ENCODE measurements around the gene ENOX1.
"Not testable (repeated sequence)": the region's sequence is repeated elsewhere in the genome, so short reads cannot be mapped to it uniquely, and the experiment has no call there.

The ENOX1 gene

GRCh38 chr13:43432958-43433357 is 353.8 kb downstream of the ENOX1 start:
- no peak for DNase-seq (ENCODE audit: low read depth in 3 of 3)

- no peak for DNase-seq (ENCODE audit: low read depth in 3 of 3)
Observed at GRCh38 chr13:43431841-43432240, 354.9 kb downstream of the ENOX1 start.

DNA sequence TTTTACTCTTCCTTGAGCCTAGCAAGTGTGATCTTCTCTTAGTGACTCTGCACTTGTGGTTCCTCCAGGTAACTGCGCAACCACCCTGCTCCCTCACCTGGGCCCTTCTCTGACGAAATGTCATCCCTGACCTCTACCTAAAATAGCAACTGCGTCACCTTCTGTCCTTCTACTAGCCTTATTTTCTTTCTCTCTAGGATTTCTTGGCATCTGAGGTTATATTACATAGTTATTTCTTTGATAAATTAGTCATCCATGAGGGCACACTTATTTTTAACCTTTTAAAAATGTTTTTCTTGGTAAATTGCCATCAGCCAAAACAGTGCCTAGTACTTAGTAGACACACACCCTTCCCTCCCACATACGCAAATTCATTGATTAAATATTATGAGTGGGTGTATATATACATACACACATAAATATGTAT is 355.5 kb downstream of the ENOX1 start:
- DNase-seq (ENCODE audit: low read depth in 3 of 3): no peak

DNA sequence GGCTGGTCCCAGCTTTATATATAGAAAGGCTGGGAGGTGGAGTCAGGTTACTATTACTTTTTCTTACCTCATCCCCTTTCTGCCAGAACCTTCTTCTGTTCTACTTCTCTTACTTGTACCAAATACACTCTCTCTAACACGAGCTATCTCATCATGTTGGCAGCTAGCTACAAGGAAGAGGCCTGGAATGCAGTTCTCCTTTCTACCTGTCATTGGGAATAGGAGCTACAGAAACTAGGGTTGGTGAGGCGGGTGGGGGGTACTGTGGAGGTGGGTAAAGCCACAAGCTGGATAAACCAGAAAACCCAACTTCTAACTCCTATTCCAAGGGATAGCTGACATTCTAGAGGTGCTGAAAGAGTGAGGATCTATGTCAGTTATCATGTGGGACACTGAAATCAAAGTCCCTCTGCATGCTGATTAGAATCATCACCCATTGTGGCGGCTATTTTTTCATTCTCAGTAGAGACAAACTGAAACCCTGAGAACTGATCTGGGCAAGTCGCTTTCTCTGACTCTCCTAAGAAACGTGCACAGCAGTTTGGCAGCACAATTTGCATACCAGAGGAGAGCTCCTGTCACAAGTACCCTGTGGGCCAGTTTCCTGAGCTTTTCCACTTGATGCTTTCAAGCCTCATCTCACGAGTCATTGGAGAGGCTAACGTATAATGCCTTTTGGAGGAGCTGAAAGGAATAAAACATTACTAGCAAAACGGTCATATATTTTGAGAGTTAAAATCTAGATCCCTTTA is 358.1 kb downstream of the ENOX1 start:
- DNase-seq (ENCODE audit: low read depth in 3 of 3): no peak

DNA sequence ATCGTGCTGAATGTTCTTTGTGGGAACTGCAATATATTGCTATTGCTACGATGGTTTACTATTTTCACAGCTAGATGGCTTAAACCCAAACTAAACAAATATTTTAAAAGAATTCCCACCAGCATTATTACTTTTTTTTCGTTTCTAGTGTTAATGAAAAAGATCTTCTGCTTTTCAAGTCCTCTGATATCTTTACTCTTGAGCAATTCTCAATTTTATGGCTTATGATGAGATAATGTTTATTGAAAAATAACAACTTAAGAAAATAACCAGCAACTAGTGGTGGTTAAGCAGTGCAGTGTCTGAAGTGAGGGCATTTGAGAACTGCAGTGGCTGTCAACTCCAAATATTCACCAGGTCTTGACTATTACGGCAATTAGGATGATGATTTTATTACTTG is 360.4 kb downstream of the ENOX1 start:
- DNase-seq (ENCODE audit: low read depth in 3 of 3): no peak

- no peak for DNase-seq (ENCODE audit: low read depth in 3 of 3)
Observed at GRCh38 chr13:43425234-43425633, 361.5 kb downstream of the ENOX1 start.

DNA sequence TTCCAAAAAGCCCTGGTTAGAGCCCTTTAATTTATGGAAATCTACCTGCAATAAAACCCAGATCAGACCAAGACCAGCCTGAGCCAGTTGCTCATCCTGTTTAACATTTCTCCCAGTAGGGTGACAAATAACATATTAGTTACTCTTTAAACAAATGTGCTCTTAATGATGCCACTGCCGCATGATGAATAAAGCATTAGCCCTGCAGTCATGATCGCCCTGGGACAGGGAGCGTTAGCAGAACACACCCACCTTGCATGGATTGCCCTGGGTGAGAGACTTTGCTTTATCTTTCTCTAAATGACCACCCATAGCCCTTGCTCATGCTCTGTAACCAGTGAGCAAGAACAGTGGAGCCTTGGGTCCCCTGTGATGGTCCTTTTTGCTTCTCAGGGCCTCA is 362.4 kb downstream of the ENOX1 start:
- DNase-seq (ENCODE audit: low read depth in 3 of 3): no peak

- no peak for DNase-seq (ENCODE audit: low read depth in 3 of 3)
Observed at GRCh38 chr13:43422116-43422515, 364.7 kb downstream of the ENOX1 start.

DNA sequence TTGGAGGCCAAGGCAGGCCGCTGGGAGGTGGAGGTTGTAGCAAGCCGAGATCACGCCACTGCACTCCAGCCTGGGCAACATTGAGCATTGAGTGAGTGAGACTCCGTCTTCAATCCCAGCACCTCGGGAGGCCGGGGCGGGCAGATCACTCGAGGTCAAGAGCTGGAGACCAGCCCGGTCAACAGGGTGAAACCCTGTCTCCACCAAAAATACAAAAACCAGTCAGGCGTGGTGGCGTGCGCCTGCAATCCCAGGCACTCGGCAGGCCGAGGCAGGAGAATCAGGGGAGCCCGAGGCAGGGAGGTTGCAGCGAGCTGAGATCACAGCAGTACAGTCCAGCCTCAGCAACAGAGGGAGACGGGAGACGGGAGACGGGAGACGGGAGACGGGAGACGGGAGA is 369.9 kb downstream of the ENOX1 start:
- DNase-seq (ENCODE audit: low read depth in 3 of 3): not testable (repeated sequence)

DNA sequence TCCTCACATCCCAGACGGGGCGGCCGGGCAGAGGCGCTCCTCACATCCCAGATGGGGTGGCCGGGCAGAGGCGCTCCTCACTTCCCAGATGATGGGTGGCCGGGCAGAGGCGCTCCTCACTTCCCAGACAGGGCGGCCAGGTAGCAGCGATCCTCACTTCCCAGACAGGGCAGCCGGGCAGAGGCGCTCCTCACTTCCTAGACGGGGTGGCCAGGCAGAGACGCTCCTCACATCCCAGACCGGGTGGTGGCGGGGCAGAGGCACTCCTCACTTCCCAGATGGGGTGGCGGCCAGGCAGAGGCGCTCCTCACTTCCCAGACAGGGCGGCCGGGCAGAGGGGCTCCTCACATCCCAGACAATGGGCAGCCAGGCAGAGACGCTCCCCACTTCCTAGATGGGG is 370.4 kb downstream of the ENOX1 start:
- not testable (repeated sequence) for DNase-seq (ENCODE audit: low read depth in 3 of 3)

DNA sequence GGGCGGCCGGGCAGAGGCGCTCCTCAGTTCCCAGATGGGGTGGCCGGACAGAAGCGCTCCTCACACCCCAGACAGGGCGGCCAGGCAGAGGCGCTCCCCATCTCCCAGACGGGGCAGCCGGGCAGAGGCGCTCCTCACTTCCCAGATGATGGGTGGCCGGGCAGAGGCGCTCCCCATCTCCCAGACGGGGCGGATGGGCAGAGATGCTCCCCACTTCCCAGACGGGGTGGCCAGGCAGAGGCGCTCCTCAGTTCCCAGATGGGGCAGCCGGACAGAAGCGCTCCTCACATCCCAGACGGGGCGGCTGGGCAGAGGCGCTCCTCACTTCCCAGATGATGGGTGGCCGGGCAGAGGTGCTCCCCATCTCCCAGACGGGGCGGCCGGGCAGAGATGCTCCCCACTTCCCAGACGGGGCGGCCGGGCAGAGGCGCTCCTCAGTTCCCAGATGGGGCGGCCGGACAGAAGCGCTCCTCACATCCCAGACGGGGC is 370.8 kb downstream of the ENOX1 start:
- not testable (repeated sequence) for DNase-seq (ENCODE audit: low read depth in 3 of 3)

DNA sequence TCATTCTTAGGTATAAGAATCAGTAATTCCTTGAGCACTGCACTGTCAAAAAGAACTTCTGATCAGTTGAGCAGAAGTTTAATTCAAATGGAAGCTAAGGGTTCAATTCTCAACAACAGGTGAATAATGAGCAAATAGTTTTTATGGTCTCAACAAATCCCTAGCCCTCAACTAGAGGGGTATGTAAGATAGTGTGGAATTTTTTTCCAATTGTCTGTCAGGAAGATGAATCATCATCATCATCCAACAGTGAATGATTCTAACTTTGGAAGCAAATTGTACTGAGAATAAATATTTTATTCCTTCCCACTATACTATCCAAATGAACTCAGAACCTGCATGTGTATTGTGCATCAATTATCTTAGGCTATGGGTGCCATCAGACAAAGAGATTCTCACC is 372.7 kb downstream of the ENOX1 start:
- no peak for DNase-seq (ENCODE audit: low read depth in 3 of 3)

DNA sequence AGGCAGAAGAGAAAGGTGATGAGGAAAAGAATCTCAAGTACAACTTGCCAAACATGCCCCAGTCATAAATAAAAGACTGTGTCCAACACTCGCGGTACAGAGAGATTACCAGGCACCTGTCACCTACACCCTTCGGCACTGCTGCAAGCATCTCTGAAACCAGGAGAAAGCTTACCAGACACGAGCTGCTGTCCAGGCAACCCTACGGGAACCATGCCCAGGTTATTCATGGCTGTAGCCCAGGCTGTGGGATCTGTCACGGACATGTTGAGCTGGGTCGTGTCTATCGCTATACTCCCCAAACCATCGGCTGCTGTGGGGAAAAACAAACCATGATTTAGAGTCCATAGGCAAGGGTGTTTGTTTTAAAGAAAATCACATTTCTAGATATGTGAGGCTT is 375.0 kb downstream of the ENOX1 start:
- no peak for DNase-seq (ENCODE audit: low read depth in 3 of 3)

DNA sequence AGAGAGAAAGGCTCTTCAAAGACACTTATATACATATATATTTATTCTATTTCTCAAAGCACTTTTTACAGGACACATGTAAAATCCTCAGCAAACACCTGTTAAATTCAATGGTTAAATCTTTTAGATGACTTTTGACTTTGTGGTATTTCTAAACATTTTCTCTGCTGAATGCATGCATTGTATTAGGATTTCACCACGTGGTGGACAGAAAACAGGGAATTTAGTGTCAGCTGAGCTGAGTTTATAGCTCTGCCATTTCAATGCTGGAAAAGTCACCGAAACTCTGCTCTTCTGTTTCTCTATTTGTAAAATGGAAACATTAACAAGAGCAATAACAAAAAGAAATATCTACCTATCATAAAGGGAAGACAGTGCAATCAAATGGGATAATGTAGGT is 375.6 kb downstream of the ENOX1 start:
- no peak for DNase-seq (ENCODE audit: low read depth in 3 of 3)

GRCh38 chr13:43408274-43408673 is 378.5 kb downstream of the ENOX1 start:
- DNase-seq (ENCODE audit: low read depth in 3 of 3): no peak

- no peak for DNase-seq (ENCODE audit: low read depth in 3 of 3)
Observed at GRCh38 chr13:43407023-43407581, 379.7 kb downstream of the ENOX1 start.

DNA sequence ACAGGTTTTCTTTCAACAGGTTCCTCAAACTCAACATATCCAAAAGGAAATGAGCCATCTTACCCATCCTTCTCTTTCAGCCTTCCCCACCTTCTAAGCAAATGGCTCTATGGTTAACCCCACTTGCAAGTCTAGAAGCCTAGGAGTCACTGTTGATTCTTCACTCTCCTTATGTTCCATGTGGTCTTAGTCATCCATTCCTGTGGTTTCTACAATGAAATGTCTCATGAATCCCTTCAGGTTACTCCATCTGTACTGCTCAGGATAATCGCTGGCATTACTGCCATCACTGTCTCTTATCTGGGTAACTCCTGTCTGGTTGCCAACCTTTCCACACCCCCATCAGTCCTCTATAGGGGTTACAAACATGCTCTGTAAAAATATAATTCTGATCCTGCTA is 381.3 kb downstream of the ENOX1 start:
- DNase-seq (ENCODE audit: low read depth in 3 of 3): no peak

GRCh38 chr13:43402380-43402779 is 384.4 kb downstream of the ENOX1 start:
- no peak for DNase-seq (ENCODE audit: low read depth in 3 of 3)

- no peak for DNase-seq (ENCODE audit: low read depth in 3 of 3)
Observed at GRCh38 chr13:43401361-43401760, 385.4 kb downstream of the ENOX1 start.

DNA sequence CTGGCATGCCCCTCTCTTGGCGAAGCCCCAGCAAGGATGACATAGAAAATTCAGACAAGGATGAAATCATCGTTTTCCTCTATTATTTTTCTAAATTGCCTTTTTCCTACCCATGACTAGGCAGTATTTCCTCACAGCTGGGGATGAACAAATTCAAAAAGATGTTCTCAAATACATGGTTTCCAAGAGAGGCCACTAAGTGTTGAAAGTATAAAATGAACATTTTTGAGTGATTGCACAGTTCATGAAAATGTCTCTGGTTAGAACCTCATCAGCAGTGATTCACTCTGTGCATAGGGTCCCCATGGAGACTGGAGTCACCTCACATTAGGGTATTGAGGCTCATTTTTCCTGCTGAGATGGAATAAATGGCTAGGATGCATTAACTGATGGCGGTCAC is 389.7 kb downstream of the ENOX1 start:
- no peak for DNase-seq (ENCODE audit: low read depth in 3 of 3)

DNA sequence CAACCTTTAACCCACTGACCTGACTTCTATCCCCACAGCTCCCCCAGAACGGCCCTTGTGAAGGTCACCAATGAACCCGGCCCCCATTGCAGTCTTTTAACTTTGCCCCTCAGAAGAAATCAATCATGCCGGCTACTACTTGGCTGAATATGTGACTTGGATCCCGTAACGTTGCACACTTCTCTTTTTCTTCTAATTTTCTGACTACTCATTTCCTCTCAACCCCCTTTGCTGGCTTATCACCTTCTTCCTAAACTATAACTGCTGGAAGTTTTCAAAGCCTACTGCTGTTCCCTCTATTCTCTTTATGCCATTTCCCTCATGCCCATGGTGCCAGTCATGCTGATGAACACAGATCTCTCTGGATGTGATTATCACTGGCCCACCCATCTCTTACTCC is 395.7 kb downstream of the ENOX1 start:
- DNase-seq (ENCODE audit: low read depth in 3 of 3): no peak

DNA sequence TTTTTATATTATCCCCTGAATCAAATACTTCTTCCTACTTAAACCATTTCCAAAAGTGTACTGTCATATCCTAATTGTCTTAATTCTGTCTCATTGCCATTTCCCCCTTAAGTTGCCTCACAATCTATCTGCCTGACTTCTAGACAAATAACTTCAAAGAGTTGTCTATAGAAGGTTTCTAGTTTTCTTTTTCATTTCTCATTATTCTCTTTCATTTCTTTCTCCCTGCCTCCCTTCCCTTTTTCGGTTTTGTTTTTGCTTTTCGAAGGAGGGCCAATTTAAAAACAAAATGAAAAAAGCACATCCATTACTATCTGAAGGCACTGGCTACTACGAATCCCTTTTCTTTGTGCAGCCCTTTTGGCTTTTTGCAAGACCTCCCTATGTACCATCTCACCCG is 396.2 kb downstream of the ENOX1 start:
- DNase-seq (ENCODE audit: low read depth in 3 of 3): no peak

DNA sequence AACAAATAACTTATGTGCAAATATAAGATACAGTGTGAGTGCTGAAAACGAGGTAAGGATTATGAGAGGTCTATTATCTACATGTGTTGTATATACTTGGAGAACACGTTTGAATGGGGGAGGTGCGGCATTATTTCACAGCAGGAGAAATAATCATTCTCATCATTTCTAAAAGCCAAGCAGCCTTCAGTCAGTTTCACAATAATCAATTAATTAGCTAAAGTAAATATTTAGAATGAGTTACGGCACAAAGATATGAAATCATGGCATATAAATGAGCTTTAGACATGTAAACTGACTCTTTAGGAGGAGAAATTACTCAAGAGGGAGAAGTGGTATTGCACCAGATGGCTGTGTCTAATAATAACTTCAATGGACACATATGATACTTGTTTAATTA is 396.8 kb downstream of the ENOX1 start:
- no peak for DNase-seq (ENCODE audit: low read depth in 3 of 3)

DNA sequence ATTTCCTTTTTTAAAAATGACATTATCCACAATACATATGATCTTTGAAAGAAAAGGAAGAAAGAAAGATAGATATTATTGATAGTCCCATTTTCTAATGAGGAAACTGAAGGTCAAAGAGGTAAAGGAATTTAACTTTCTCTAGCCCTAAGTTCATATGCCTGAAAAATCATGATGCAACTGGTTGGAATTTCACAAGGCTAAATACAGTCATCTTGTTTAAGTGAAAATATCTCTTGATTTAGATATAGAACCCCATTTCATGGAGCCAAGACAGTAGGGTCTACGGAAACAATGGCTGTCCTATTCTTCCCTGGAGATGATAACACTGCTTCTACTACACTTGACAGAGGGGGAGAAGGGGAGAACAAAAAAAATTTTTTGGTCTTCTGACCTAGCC is 397.2 kb downstream of the ENOX1 start:
- DNase-seq (ENCODE audit: low read depth in 3 of 3): no peak
